C4-2B (cell line): Measurements from ENCODE around the gene KCNQ1.

ENCODE experiments used
- H3K27ac ChIP-seq: fragments of 450-650 bp; 2 replicates; pipeline ENCODE4 v1.5.1; 2017
- ZFX ChIP-seq: fragments of 450-650 bp; IDR thresholded peaks from 2 replicates; pipeline ENCODE4 v1.6.1; 2017
- TF ChIP-seq, protein P1 (sequence below): fragments of 450-650 bp; conservative IDR thresholded peaks from 2 replicates; pipeline ENCODE4 v1.5.1; 2017; ENCODE audit warnings: mild to moderate bottlenecking

The KCNQ1 gene

GRCh38 chr11:2711161-2711560 is 266.4 kb downstream of the KCNQ1 start:
- TF ChIP-seq, protein P1, sequence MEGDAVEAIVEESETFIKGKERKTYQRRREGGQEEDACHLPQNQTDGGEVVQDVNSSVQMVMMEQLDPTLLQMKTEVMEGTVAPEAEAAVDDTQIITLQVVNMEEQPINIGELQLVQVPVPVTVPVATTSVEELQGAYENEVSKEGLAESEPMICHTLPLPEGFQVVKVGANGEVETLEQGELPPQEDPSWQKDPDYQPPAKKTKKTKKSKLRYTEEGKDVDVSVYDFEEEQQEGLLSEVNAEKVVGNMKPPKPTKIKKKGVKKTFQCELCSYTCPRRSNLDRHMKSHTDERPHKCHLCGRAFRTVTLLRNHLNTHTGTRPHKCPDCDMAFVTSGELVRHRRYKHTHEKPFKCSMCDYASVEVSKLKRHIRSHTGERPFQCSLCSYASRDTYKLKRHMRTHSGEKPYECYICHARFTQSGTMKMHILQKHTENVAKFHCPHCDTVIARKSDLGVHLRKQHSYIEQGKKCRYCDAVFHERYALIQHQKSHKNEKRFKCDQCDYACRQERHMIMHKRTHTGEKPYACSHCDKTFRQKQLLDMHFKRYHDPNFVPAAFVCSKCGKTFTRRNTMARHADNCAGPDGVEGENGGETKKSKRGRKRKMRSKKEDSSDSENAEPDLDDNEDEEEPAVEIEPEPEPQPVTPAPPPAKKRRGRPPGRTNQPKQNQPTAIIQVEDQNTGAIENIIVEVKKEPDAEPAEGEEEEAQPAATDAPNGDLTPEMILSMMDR: no peak

GRCh38 chr11:2713094-2713493 is 268.3 kb downstream of the KCNQ1 start:
- no peak overlapping the region for H3K27ac ChIP-seq
- TF ChIP-seq, protein P1: no peak
- TF ChIP-seq ZFX: no peak

More at GRCh38 chr11:2711161-2711560, 266.4 kb downstream of the KCNQ1 start:
- no peak overlapping the region for H3K27ac ChIP-seq

DNA sequence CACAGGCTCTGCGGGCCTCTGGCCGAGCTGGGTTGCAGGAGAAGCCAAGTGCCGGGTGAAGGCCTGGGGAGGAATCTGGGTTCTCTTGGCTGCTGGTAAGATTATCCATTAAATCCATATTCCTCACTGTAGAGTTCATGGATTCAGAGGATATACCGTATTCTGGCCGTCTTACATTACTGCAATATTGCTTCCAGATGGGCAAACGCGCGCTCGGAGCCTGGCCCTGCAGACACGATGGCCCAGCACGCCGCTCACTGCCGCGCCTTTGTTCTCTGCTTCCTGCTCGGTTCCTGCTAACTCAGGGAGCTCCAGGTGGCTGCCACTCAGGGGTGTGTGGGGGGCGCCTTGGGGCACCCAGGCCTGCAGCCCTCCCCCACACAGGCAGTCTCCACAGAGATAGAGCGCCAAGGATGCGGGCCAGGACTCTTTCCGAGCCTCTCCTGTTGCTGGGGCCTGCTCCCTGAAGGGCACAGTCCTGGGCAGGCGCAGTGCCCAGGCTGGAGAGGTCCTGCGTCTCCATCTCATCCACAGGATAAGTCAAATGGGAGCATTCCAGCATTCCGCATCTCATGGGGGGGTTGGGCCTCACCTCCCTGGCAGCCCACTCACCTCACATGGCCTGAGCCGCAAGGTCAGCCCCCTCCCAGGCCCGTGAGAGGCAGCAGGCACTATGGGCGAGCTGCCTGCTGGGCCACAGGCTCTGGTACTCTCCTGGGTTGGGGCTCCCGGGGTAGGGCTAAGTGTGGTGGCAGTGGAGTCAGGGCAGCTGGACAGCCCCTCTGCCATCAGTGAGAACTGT is 269.1 kb downstream of the KCNQ1 start:
- TF ChIP-seq, protein P1: no peak
- TF ChIP-seq ZFX: no peak
- H3K27ac ChIP-seq: no peak overlapping the region

- TF ChIP-seq, protein P1: no peak
- TF ChIP-seq ZFX: no peak
- H3K27ac ChIP-seq: no peak overlapping the region
Observed at GRCh38 chr11:2714463-2714800, 269.6 kb downstream of the KCNQ1 start.

GRCh38 chr11:2714871-2715270 is 270.1 kb downstream of the KCNQ1 start:
- TF ChIP-seq, protein P1: no peak
- no peak for TF ChIP-seq ZFX
- no peak overlapping the region for H3K27ac ChIP-seq

DNA sequence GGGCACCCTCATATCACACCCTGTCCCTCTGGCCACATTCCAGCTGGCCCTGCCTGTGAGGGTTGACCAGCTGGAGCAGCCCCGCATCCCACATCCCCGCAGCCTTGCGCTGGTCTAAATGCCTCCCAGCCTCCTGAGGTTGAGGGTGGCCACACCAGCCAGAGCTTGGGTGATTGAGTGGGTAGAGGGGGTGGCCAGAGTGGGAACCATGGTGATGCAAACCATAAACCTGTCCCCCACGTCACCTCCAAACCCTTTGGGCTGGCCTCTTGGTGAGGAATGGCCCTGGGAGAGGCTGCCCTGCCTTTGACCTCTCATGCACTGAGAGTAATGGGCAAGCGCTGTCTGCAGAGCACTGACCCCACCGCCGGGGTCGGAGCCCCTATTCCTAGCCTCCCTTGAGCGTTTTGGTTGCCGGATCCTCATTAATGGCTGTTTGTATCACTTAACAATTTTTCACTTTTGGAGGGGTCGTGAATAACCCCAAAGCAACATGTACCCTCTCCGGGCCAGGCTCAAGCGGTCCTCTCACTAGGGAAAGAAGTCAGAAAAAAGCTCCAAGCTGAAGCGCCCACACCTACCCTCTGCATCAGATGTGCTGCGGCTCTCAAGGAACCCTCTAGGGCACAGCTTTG is 271.0 kb downstream of the KCNQ1 start:
- no peak overlapping the region for H3K27ac ChIP-seq
- TF ChIP-seq ZFX: no peak
- TF ChIP-seq, protein P1: no peak

GRCh38 chr11:2716376-2717095 is 271.7 kb downstream of the KCNQ1 start:
- H3K27ac ChIP-seq: no peak overlapping the region
- TF ChIP-seq, protein P1: no peak
- TF ChIP-seq ZFX: no peak
